ENCODE measurements around the gene DPY19L2. TPM values are rescaled to one million over a fixed set of nuclear protein-coding genes. Genes with fewer than 3 reads are reported as not detected.
"Not testable (repeated sequence)": the region's sequence is repeated elsewhere in the genome, so short reads cannot be mapped to it uniquely, and the experiment has no call there.

The DPY19L2 gene
- total RNA-seq: 2.8 and 3.3 TPM in 2 replicates
- 1.7 TPM for polyA plus RNA-seq (2012)

DNA sequence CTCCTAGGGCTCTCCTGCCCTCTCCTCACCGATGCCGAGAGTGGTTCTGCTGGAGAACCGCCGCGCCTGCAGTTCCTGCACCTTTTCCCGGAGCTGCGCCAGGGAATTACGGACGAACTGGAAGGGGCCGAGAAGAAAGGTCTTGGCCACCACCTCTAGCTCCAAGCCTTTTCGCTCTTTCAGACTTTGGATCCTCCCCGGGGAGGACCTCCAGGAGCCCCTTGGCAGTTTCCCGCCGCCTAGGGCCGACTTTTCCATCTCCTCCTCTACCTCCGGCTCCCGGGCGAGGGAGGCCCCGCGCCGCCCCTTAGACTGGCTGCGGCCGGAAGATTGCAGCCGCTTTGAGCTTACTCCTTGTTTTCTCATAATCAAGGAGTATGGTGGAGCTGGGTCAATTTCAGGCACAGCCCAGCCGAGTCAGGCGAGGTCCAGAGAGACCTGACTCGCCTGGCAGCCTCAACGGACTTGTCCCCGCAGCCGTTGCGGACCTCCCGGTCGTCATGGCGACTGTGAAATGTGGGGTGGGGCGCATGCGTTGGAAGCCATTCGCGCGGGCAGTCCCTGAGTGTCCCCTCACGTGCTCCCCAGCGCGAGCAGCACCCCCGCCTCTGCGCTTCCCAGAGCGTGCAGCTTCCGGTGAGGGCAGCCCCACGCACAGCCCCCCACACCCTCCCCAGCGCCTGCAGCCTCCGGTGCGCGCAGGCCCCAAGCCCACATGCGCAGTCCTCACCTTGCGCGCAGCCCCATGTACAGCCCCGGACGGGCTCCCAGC lies at the start of gene DPY19L2:
TSS of gene DPY19L2 (minus strand) at position 466 of the 772 bp plus-strand sequence. CDS start at position 366, 100 bp downstream.
- peak; percentile 85 for DNase-seq (ENCODE audit: low read depth)

DNA sequence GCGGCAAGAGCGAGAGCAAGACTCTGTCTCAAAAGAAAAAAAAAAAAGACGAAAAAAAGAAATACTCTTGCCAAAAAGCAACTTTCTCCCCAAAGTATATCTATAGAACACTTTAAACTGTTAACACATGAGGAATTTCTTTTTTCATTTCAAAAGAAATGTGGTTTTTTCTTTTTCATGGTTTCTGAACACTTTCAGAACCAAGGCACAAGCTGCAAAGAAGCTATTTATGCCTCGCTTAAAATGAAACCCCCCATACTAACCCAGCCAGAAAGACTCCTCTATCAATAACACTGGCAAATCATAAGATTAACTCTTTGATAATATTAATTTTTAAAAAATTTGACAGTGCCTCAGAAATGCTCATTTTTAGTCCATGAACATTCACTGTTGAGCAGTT lies 48.6 kb upstream of the DPY19L2 start:
- DNase-seq (ENCODE audit: low read depth): not testable (repeated sequence)

DNA sequence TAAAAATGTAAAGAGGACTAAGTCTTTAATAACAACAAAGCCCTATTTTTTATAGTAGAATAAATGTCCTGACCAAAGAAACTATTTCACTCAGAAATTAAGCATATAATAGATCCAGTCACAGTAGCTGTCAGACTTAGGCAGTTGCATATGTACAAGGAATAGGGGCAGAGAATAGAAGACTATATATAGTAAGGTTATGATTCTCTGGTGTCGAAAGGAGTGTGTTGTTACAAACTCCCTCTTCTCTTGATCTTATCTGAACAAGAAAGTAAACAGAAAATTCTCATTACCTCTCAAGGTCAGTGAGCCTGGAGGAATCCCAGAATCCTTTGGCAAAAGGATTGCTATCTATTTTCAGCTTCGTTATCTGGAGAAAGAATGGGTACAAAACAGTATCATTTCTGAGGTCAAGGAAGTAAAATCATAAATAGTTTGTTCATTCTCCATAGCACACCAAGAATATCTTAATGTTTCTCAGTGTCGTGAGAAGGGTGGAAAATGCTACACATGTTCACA lies 46.9 kb upstream of the DPY19L2 start:
- DNase-seq (ENCODE audit: low read depth): not testable (repeated sequence)

DNA sequence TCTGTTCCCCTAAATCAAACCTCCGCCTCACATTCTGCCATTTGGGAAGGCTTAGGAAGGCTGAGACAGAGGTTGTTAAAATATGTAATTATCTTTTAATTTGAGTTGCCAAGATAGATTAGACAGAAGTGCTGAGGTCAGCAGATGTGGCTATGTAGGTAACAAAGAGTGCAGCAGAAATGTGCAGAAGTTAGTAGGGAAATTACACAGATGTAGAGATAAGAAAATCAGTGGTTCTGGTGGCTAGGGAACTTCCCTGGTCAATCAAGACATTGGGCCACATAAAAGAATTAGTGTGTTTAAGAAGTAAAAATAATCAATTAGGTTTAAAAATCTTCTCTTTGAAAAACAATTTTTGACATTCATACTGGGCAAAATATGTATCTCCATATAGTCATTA lies 46.1 kb upstream of the DPY19L2 start:
- not testable (repeated sequence) for DNase-seq (ENCODE audit: low read depth)

DNA sequence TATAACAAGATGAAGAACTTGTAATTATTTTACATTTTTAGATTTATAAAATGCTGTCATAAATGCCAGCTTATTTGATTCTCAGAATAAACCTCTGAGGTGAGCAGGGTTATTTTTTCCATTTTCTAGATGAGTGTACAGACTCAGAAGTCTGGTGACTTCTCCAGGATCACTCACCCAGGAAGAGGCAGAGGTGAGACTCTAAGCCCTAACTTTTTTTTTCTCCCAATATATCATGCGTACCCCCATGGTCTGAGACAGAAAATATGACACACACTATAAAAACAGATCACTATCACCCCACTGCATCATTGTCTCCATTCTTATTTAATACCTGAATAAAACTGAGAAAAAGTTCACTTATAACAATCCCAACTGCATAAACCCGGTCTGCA lies 45.4 kb upstream of the DPY19L2 start:
- not testable (repeated sequence) for DNase-seq (ENCODE audit: low read depth)

DNA sequence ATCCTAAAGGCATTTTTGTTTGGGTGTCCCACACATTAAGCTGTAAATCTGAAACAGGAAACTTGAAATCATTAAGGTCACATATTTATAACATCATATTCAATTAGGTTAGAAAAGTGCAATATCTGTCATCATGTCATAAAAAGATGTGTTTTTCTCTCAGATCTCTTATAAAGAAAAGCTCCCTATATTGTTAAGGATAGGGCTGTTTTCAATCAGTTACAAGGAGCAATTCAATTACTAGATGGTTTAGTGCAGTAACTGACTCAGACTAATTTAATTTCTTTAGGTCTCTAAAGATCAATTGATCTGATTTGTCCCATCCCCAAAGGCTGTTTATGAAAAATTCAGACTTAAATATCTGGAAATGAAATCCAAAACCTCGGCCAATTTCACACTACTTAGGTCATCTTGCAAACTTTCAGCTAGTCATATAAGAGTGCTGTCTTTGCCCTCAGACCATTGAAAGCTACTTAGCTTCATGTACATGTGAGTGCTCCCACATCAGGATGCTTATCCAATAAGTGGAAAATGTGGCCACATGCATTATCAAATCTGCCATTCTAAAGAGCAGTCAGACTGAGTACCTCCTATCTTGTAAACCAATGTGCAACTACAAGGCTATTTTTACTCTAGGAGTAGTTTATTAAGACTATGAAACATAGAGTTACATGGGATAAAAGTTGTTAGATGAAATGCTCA lies 44.8 kb upstream of the DPY19L2 start:
- DNase-seq (ENCODE audit: low read depth): not testable (repeated sequence)

DNA sequence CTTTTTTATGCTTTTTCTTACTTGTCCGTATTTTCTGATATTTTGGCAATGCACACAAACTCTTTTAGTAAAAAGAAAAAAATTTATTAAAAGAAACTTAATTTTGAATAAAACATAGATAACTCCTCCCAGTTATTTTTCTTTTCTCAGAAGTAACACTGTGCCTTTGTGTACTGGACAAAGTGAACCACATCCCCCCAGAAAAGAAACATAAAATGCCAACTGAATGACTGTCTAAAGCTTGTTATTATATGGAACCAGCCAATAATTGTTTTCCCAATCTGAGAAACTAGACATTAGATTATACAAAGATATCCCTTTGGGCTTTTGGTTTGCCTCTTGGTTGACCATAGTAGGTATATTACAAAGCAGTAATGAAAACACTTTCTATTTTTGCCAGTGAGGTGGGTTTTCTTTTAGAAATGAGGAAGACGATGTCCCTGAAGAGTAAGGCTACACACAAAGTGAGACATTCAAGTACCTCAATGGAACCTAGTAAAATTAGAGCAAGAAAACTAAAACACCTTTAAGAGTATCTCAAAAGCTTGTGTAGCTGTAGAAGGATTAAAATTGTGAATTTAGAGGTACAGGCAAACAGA lies 44.2 kb upstream of the DPY19L2 start:
- DNase-seq (ENCODE audit: low read depth): not testable (repeated sequence)

DNA sequence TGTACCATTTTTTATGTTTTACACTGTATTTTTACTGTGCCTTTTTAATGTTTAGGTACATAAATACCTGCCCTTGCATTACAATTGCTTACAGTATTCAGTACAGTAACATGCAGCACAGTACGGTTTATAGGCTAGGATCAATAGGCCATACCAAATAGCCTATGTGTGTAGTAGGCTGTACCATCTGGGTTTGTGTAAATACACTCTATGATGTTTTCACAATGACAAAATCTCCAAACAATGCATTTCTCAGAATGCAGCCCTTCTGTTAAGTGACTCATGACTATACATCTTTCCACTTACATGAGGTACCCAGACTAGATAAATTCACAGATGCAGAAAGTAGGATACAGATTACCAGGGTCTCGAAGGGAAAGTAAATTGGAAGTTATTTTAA lies 43.0 kb upstream of the DPY19L2 start:
- not testable (repeated sequence) for DNase-seq (ENCODE audit: low read depth)

DNA sequence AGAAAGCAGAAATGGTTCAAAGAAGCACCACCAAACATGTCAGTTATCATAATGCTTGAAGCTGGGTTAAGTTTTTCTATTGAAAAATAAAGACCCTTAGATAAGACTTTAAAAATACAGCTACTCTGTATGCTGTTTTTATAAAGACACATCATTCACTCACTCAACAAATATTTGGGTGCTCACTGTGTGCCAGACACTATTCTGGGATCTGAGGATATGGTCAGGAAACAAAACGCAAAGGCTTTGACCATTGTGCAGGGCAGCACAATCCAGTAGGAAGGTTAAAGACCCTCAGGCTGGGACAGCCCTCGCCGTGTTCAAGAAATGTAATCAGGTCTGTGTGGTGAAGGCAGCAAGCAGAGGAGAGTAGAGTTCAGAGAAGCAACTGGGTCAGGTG lies 38.0 kb upstream of the DPY19L2 start:
- no peak for DNase-seq (ENCODE audit: low read depth)

DNA sequence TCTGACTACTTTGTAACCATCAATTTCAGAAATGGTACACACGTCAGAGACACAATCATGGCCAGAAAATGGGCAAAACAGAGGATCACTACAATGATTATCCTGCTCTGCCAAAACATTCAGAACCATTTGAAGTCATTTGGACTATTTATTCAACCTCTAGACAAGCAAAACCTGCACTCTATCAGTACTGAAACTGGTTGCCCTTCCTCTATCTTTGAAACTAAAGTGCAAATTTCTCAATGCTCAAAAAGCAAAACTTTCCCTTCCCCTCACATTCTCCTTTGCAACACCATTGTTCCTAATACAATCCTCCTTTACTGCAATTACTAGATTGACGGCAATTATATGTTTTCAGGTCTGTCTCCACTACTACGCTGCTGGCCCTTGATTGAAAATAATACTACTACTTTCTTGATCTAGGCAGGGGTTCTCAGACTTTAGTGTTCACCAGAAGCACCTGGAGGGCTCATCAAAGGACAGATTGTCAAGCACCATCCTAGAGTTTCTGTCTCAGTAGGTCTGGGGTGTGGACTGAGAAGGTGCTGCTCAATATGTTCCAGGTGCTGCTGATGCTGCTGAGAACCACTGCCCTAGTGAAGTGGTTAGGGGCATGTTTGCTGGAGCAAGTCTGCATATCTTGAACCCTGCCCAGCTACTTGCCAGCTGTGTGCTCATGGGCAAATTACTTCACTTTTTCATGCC lies 31.5 kb upstream of the DPY19L2 start:
- DNase-seq (ENCODE audit: low read depth): not testable (repeated sequence)

DNA sequence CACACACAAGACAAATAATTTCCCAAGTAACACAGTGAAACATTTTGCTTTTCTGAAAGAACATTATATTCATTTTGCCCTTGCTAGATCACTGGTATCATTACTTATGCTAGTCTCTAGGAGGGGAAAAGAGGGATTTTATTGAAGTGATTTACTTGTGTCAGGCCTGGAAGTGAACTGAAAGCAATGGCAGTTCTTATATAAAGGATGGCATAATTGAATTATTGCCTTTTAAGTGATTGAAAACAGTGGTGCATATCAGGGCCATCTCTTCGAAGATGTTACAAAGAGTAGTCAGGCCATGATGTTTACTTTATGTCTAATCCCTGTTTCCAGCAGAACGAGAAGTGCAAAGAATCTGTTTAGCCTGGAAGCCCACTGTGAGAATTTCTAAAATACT lies 30.7 kb upstream of the DPY19L2 start:
- DNase-seq (ENCODE audit: low read depth): not testable (repeated sequence)

DNA sequence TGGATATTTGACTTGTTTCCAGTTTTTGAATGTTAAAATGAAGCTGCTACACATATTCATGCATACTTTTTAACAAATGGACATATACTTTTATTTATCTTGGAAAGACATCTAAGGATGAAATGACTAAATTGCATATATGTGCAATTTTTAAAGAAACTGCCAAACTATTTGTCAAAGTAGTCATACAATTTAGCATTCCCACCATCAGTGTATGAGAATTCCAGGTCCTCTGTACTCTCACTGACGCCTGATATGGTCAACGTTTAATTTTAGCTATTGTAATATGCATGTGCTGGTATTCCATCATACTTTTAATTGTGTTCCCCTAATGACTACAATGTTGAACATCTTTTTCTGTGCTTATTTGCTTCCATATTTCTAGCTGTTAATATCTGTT lies 22.5 kb upstream of the DPY19L2 start:
- DNase-seq (ENCODE audit: low read depth): not testable (repeated sequence)

DNA sequence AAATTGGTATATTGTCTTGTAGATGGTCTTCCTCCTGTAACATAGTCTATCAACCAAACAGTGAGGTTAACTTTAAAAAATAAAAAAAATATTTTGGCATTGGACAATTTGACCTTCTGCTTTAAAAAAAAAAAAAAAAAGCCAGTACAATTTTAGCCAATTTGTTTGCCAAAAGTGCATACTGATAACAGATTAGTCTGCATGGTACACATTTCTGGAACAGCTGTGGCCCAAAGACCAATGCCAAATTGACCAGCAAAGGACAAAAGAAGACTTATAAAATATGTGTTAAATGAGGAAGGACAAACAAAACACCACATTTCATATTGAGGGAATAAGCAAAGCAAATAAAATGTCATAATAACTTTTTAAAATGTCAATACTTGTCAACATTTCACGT lies 20.8 kb upstream of the DPY19L2 start:
- not testable (repeated sequence) for DNase-seq (ENCODE audit: low read depth)

DNA sequence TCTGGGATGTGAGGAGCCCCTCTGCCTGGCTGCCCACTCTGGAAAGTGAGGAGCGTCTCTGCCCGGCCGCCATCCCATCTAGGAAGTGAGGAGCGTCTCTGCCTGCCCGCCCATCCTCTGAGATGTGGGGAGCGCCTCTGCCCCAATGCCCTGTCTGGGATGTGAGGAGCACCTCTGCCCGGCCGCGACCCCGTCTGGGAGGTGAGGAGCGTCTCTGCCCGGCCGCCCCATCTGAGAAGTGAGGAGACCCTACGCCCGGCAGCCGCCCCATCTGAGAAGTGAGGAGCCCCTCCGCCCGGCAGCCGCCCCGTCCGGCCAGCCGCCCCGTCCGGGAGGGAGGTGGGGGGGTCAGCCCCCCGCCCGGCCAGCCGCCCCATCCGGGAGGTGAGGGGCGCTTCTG lies 18.3 kb upstream of the DPY19L2 start:
- not testable (repeated sequence) for DNase-seq (ENCODE audit: low read depth)

DNA sequence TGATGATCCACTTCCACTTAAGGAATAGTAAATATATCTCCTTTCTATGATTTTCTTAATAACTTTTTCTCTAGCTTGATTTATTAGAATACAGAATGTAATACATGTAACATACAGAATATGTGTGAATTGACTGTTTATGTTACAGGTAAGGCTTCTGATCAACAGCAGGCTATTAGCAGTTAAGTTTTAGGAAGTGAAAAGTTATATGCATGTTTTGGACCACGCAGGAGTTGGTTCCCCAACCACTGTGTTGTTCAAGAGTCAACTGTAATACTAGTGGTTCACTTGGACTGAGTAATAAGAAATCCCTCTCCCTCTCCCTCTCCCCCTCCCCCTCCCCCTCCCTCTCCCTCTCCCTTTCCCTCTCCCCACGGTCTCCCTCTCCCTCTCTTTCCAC lies 17.5 kb upstream of the DPY19L2 start:
- not testable (repeated sequence) for DNase-seq (ENCODE audit: low read depth)

DNA sequence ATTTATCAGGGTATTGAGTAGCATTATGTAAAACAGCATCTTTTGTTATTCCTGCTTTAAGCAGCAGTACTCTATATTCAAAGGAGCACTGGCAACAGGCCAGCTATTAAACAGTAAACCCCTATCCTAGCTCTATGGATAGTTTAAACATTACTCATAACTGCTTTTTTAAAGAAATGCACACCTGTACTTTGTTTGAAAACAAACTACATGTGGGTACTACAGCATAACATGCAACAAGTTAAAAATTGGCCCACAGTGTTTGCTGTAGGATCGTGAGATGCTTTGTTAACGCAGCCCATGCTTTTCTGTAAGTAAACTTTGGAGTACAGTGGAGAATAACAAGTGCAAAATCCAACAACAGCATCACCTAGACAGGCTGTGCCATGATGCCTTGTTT lies 14.3 kb upstream of the DPY19L2 start:
- DNase-seq (ENCODE audit: low read depth): not testable (repeated sequence)

DNA sequence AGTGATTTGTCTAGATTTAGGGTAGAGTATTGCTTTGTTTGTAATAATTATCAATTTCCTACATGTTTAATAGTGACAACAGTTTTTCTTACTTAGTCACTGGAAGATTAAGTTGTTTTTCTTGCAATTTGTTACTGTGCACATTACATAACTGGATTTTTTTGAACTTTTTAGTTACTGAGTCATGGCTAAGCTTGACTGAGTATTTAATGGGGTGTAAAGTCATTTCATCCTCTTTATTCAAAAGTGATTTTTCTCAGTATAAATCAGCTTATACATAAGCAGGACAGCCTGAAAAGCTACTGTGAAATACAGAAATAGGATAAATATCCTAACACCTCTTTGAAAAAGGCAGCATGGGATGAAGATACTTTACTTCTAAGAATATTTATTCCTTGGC lies 12.5 kb upstream of the DPY19L2 start:
- DNase-seq (ENCODE audit: low read depth): not testable (repeated sequence)

DNA sequence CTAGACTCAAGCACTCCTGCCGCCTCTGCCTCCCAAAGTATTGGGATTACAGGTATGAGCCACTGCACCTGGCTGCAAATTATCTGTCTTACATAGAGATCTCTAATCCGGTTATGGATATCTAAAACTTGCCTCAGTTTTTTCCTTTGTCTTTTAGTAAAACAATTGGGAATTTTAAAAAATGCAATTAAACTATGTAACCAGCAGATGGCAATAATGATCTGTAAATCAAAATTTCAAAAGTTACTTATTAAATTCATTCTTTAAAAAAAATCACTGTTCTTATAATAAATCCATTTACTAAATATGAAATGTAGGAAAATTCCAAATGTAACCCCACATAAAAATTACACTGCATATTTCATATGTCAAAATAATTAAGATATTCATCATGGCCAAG lies 4.3 kb upstream of the DPY19L2 start:
- not testable (repeated sequence) for DNase-seq (ENCODE audit: low read depth)

DNA sequence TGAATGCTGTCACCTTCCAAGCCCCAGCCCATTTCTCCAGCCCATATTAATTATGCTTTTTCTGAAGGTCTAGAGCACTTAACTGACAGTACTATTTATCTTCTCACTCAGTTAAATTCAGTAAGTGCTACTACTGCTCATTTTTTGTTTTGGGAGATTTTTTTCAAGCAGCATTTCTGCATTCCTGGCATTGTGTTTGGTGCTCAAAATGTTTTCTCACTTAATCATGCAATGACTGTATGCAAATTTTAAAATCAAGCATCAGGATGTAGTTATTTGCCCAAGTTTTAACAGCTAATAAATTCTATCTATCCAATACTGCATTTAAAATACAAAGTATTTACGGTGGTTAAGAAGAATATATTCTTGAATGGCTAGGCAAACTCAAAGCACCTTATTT lies 1.6 kb upstream of the DPY19L2 start:
- not testable (repeated sequence) for DNase-seq (ENCODE audit: low read depth)

DNA sequence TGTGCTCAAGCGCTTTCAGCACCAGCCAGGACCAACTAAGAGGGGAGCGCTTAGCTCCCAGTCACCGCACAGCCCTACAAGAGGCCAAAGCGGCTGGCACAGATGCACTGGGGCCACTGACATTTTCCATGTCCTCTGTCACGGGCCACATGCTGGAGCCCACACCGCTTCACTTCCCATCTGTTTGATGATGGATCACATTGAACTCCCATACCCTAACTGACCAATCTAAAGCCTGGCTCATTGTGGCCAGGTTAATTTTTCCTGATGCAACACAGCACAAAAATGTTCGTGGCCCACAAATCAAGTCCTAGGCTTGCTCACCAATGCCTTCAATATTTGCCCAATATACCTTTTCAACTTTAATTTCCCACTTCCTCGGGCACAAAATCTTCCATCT lies 1.1 kb upstream of the DPY19L2 start:
- not testable (repeated sequence) for DNase-seq (ENCODE audit: low read depth)

DNA sequence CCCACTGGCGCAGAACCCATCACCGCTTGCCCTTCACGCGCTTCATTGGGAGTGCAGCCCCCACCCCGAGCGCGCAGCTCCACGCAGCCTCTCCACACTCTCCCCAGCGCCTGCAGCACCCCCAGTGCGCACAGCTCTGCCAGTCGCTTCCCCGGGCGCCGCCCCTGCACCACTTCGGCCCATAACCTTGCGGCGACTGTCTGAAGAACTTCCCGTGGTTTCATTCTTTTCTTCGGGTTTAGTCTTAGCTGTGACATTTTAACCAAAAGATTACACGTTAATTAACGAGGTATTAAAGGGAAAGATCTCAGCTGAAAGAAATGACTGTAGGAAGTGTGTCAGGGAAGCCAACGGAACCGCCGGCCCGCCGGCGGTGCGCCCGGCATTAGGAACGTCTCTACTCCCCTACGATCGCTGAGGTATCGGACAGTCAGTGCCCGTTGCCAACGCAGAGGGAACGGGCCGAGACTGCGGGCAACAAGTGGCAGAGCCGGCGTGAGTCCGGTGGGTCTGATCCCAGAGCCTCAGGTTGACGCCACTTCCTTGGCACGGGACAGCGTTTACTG lies 590 bp upstream of the DPY19L2 start:
- DNase-seq (ENCODE audit: low read depth): peak; percentile 50

All from myocyte (in vitro differentiated cells).